ENCODE measurements around the gene BRAF. TPM values are rescaled to one million over a fixed set of nuclear protein-coding genes. Genes with fewer than 3 reads are reported as not detected.
"Not testable (repeated sequence)": the region's sequence is repeated elsewhere in the genome, so short reads cannot be mapped to it uniquely, and the experiment has no call there.

BRAF gene
- total RNA-seq, 1 donor from 2014 or later: 77.2 TPM

- DNase-seq (ENCODE audit: low spot score): no peak
Observed at GRCh38 chr7:140771826-140772225, 152.9 kb downstream of the BRAF start.

GRCh38 chr7:140769852-140770251, 154.9 kb downstream of the BRAF start:
- DNase-seq (ENCODE audit: low spot score): no peak

GRCh38 chr7:140767418-140767817, 157.3 kb downstream of the BRAF start:
- no peak for DNase-seq (ENCODE audit: low spot score)

GRCh38 chr7:140765441-140765840, 159.3 kb downstream of the BRAF start:
- DNase-seq (ENCODE audit: low spot score): not testable (repeated sequence)

GRCh38 chr7:140763166-140763565, 161.6 kb downstream of the BRAF start:
- DNase-seq (ENCODE audit: low spot score): not testable (repeated sequence)

GRCh38 chr7:140761375-140761774, 163.4 kb downstream of the BRAF start:
- not testable (repeated sequence) for DNase-seq (ENCODE audit: low spot score)

- DNase-seq (ENCODE audit: low spot score): no peak
Observed at GRCh38 chr7:140754506-140754905, 170.2 kb downstream of the BRAF start.

- no peak for DNase-seq (ENCODE audit: low spot score)
Observed at GRCh38 chr7:140752533-140752932, 172.2 kb downstream of the BRAF start.

- DNase-seq (ENCODE audit: low spot score): no peak
Observed at GRCh38 chr7:140746751-140747150, 178.0 kb downstream of the BRAF start.

GRCh38 chr7:140745266-140746058, 179.3 kb downstream of the BRAF start:
- DNase-seq (ENCODE audit: low spot score): no peak

GRCh38 chr7:140744005-140744404, 180.7 kb downstream of the BRAF start:
- no peak for DNase-seq (ENCODE audit: low spot score)

- not testable (repeated sequence) for DNase-seq (ENCODE audit: low spot score)
Observed at GRCh38 chr7:140743255-140743654, 181.5 kb downstream of the BRAF start.

- no peak for DNase-seq (ENCODE audit: low spot score)
Observed at GRCh38 chr7:140738280-140738679, 186.4 kb downstream of the BRAF start.

GRCh38 chr7:140734729-140735128, 190.0 kb downstream of the BRAF start:
- DNase-seq (ENCODE audit: low spot score): no peak

GRCh38 chr7:140734096-140734495, 190.6 kb downstream of the BRAF start:
- no peak for DNase-seq (ENCODE audit: low spot score)

GRCh38 chr7:140732416-140732815, 192.3 kb downstream of the BRAF start:
- no peak for DNase-seq (ENCODE audit: low spot score)

- no peak for DNase-seq (ENCODE audit: low spot score)
Observed at GRCh38 chr7:140726281-140726680, 198.4 kb downstream of the BRAF start.

- no peak for DNase-seq (ENCODE audit: low spot score)
Observed at GRCh38 chr7:140724706-140725105, 200.0 kb downstream of the BRAF start.

GRCh38 chr7:140723574-140723973, 201.2 kb downstream of the BRAF start:
- no peak for DNase-seq (ENCODE audit: low spot score)

GRCh38 chr7:140723006-140723405, 201.7 kb downstream of the BRAF start:
- no peak for DNase-seq (ENCODE audit: low spot score)

- no peak for DNase-seq (ENCODE audit: low spot score)
Observed at GRCh38 chr7:140722254-140722653, 202.5 kb downstream of the BRAF start.

GRCh38 chr7:140719721-140720120, 205.0 kb downstream of the BRAF start:
- DNase-seq (ENCODE audit: low spot score): no peak

GRCh38 chr7:140714331-140715040, 210.2 kb downstream of the BRAF start:
- no peak for DNase-seq (ENCODE audit: low spot score)

Measured in ureter (tissue), 1 donor.